AG09319 (cell line): ENCODE results near the gene RAP1GDS1.
"Not testable (repeated sequence)": the region's sequence is repeated elsewhere in the genome, so short reads cannot be mapped to it uniquely, and the experiment has no call there.

Source experiments
- DNase-seq: peaks from one replicate; pipeline ENCODE4 v3.0.0-alpha.2; 2010; ENCODE audit warnings: low read depth; ENCODE audit errors: extremely low read depth
- TF ChIP-seq, protein P1 (sequence below): IDR thresholded peaks from 2 replicates; pipeline ENCODE4 v1.5.1; 2011; ENCODE audit warnings: low read depth, mild to moderate bottlenecking, inconsistent platforms, low read length, moderate library complexity

The RAP1GDS1 gene

DNA sequence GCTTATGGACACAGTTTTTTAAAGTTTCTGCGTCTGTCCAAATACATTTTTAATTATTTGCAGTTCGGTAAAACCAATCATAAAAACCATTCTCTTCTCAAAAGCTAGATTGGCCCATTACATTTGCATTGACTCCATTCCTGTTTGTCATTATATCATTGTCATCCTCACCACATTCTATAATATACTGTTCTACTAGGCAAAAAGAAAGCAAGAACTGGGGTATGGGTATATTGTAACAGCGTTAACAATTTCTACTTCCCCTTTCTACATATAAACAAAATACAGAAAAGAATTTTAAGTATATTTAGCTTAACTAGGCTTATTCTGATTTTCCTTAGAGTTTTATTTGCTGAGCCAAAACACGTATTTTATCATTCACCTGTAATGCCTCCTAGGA lies 91.8 kb downstream of the RAP1GDS1 start:
- TF ChIP-seq, protein P1, sequence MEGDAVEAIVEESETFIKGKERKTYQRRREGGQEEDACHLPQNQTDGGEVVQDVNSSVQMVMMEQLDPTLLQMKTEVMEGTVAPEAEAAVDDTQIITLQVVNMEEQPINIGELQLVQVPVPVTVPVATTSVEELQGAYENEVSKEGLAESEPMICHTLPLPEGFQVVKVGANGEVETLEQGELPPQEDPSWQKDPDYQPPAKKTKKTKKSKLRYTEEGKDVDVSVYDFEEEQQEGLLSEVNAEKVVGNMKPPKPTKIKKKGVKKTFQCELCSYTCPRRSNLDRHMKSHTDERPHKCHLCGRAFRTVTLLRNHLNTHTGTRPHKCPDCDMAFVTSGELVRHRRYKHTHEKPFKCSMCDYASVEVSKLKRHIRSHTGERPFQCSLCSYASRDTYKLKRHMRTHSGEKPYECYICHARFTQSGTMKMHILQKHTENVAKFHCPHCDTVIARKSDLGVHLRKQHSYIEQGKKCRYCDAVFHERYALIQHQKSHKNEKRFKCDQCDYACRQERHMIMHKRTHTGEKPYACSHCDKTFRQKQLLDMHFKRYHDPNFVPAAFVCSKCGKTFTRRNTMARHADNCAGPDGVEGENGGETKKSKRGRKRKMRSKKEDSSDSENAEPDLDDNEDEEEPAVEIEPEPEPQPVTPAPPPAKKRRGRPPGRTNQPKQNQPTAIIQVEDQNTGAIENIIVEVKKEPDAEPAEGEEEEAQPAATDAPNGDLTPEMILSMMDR, result no peak
- no peak for DNase-seq

DNA sequence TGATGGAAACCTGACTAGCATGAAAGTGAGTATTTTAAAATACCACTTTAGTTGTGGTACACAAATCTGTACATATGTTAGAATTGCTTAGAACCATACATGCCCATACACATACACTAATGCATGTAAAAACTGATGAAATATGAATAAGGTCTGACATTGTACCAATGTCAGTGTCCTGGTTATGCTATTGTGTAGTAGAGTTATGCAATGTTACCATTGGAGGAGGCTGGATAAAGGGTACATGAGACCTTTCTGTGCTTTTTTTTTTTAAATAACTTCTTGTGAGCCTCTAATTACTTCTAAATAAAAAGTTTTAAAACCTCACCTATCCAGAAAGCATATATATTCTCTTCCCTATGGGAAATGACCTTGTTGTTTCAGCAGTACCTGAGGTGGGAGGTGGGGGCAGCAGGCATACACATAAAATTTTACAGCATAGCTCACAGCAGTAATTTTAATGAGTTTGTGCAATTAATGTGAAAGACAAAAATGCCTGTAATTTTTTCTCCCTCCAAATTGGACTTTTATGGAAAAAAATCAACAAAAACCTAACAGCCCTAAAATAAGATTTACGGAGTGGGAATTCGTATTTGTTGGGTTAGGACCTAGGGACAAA lies 97.6 kb downstream of the RAP1GDS1 start:
- TF ChIP-seq, protein P1, result no peak
- DNase-seq, result no peak

DNA sequence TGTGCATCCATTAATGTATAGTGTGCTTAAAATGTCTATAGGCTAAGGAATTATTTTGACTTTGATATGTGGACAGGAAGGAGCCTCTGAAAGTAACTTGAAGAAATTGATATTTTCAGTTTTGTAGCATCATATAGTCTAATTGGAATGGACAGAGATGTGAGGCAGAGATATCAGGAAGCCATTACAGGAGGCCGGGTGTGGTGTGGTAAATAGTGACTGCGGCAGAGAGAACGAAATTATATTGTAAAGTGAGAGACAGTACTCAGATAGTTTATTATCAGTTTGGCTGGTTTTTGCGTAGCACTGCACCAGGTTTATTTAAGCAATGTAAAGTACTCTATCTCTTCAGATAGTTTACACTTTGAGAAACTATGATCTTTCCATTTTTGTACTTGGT lies 98.5 kb downstream of the RAP1GDS1 start:
- TF ChIP-seq, protein P1, result no peak

GRCh38 chr4:98363431-98363830 lies 102.2 kb downstream of the RAP1GDS1 start:
- no peak for DNase-seq
- TF ChIP-seq, protein P1, result no peak

More for the DNA sequence above, 98.5 kb downstream of the RAP1GDS1 start:
- no peak for DNase-seq

DNA sequence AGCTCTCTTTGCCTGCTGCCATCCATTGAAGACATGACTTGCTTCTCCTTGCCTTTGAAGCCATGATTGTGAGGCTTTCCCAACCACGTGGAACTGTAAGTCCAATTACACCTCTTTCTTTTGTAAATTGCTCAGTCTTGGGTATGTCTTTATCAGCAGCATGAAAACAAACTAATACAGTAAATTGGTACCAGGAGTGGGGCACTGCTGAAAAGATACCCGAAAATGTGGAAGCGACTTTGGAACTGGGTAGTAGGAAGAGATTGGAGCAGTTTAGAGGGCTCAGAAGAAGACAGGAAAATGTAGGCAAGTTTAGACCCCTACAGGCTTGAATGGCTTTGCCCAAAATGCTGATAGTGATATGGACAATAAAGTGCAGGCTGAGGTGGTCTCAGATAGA lies 105.1 kb downstream of the RAP1GDS1 start:
- not testable (repeated sequence) for DNase-seq

DNA sequence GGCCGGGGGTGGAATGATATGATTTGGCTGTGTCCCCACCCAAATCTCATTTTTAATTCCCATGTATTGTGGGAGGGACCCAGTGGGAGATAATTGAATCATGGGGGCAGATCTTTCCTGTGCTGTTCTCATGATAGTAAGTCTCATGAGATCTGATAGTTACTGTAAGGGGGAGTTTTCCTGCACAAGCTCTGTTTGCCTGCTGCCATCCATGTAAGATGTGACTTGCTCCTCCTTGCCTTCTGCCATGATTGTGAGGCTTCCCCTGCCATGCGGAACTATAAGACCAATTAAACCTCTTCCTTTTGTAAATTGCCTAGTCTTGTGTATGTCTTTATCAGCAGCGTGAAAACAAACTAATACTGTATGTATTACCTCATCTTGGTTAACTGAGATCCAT lies 106.8 kb downstream of the RAP1GDS1 start:
- DNase-seq, result not testable (repeated sequence)

DNA sequence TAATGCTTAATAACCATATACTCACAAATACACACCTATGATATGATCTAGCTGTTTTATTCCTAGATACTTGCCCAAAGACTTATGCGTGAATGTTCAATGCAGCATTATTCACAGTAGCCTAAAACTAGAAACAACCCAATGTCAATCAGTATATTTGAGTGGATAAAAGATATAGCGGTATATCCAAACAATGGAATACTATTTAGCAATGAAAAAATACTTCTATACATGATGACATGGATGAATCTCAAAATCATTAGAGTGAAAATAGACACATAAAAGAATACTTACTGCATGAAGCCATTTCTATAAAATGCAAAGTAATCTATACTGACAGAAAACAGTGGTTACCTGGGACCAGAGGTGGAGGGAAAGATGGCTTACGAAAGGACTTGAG lies 108.1 kb downstream of the RAP1GDS1 start:
- TF ChIP-seq, protein P1, result no peak
- DNase-seq, result no peak

GRCh38 chr4:98374643-98375042 lies 113.5 kb downstream of the RAP1GDS1 start:
- DNase-seq, result no peak
- TF ChIP-seq, protein P1, result no peak
